Measurements from ENCODE around the gene CAPNS1.
A peak's percentile ranks its signal among the peaks of the same experiment; 100 is the strongest.

CAPNS1 gene

DNA sequence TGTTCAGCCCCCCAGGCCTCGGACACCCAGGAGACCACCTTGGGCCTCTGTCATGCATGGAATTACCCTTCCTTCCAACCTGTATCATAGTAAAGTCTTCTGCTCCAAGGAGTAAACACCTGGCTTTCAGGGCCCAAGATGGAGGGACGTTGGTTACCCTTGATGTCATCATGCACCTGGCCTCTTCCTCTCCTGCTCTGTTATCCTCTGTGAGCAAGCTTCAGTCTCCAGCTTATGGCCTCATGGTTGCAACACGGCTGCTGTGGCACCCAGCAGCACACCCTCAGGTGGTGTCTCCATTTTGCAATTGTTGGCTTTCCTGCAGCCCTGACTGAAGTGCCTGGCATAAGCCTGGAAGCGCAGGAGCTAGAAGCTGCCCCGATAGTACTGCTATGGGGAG is 32.9 kb upstream of the CAPNS1 start:
- DNase-seq (ENCODE audit: low read depth): no peak
- TF ChIP-seq, protein P1, sequence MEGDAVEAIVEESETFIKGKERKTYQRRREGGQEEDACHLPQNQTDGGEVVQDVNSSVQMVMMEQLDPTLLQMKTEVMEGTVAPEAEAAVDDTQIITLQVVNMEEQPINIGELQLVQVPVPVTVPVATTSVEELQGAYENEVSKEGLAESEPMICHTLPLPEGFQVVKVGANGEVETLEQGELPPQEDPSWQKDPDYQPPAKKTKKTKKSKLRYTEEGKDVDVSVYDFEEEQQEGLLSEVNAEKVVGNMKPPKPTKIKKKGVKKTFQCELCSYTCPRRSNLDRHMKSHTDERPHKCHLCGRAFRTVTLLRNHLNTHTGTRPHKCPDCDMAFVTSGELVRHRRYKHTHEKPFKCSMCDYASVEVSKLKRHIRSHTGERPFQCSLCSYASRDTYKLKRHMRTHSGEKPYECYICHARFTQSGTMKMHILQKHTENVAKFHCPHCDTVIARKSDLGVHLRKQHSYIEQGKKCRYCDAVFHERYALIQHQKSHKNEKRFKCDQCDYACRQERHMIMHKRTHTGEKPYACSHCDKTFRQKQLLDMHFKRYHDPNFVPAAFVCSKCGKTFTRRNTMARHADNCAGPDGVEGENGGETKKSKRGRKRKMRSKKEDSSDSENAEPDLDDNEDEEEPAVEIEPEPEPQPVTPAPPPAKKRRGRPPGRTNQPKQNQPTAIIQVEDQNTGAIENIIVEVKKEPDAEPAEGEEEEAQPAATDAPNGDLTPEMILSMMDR (IDR thresholded peaks at IDR 0.05; ENCODE audit: insufficient read depth, low read depth, low read length, missing control alignments): no peak
- H3K4me3 ChIP-seq (ENCODE audit: low read length): no peak overlapping the region

- DNase-seq (ENCODE audit: low read depth): no peak
- H3K4me3 ChIP-seq (ENCODE audit: low read length): no peak overlapping the region
- TF ChIP-seq, protein P1 (IDR thresholded peaks at IDR 0.05; ENCODE audit: insufficient read depth, low read depth, low read length, missing control alignments): no peak
These were observed 31.2 kb upstream of the CAPNS1 start for GRCh38 chr19:36108684-36109083.

GRCh38 chr19:36110487-36111199 is 29.2 kb upstream of the CAPNS1 start, which contains the start of gene OVOL3:
OVOL3 (plus strand) TSS chr19:36111143; CDS start chr19:36111203, 60 bp downstream.
- no peak within 1 kb of the TSS for H3K4me3 ChIP-seq (ENCODE audit: low read length)
- TF ChIP-seq, protein P1 (IDR thresholded peaks at IDR 0.05; ENCODE audit: insufficient read depth, low read depth, low read length, missing control alignments): no peak
- DNase-seq (ENCODE audit: low read depth): no peak

GRCh38 chr19:36111200-36111539 is 28.7 kb upstream of the CAPNS1 start:
- no peak overlapping the region for H3K4me3 ChIP-seq (ENCODE audit: low read length)
- DNase-seq (ENCODE audit: low read depth): no peak
- TF ChIP-seq, protein P1 (IDR thresholded peaks at IDR 0.05; ENCODE audit: insufficient read depth, low read depth, low read length, missing control alignments): no peak

DNA sequence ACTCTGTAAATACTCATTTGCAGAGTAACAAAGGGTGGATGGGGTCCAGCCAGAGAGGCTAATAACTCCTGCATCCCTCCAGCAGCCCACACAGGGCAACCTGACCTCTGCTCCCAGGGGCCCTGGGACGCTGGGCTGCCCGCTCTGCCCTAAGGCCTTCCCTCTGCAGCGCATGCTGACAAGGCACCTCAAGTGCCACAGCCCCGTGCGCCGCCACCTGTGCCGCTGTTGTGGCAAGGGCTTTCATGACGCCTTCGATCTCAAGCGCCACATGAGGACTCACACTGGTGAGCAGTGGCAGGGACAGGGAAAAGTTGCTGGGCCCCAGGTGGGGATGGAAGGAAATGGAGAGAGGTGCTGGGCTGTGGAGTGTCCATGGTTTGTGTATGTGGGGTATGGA is 27.2 kb upstream of the CAPNS1 start:
- TF ChIP-seq, protein P1 (IDR thresholded peaks at IDR 0.05; ENCODE audit: insufficient read depth, low read depth, low read length, missing control alignments): no peak
- H3K4me3 ChIP-seq (ENCODE audit: low read length): no peak overlapping the region
- DNase-seq (ENCODE audit: low read depth): no peak

GRCh38 chr19:36113425-36113824 is 26.4 kb upstream of the CAPNS1 start:
- TF ChIP-seq, protein P1 (IDR thresholded peaks at IDR 0.05; ENCODE audit: insufficient read depth, low read depth, low read length, missing control alignments): no peak
- H3K4me3 ChIP-seq (ENCODE audit: low read length): peak overlapping the region; percentile 97
- no peak for DNase-seq (ENCODE audit: low read depth)

Measured in epithelial cell of esophagus (primary cell).